ENCODE results near the gene SLC7A6OS. TPM values are rescaled to one million over a fixed set of nuclear protein-coding genes. Genes with fewer than 3 reads are reported as not detected.

The SLC7A6OS gene
- total RNA-seq, 4 donors from 2014 or later: 8.7 to 15.7 (median 11.5) TPM

DNA sequence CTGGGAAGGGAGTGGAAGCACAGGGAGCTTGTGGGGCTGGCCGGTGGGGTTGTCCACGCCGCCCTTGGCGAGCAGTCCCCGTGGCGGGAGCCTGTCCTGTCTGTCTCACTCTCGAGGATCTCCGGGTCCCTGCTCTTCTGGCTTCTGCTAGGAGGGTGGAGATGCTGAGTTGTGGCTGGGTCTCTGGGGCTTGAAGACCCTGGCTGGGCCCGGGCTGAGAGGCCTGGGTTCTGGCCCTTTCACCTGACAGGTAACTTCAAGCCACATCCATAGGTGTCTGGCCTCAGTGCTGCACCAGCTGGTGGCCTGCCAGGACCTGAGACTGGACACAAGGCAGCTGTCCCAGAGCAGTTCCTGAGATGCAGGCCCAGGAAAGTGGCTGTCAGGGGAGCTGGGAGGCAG, 46.8 kb upstream of the SLC7A6OS start:
- Histone ChIP-seq H3K4me1 (peaks cover 0 to 18% (median 0%) of the 10 kb centered on the region in 4 donors), H3K27me3 (no peaks in the 10 kb centered on the region), H3K27ac (replicated peaks in 1 of 4) (no peak overlapping the region), H3K36me3 (peaks cover 44 to 77% (median 74%) of the 10 kb centered on the region in 4 donors), H3K4me3 (no peak overlapping the region), H3K9me3 (no peaks in the 10 kb centered on the region)
- intact Hi-C loops (cut with DNase I): no loop called here
- TF ChIP-seq, protein P1, sequence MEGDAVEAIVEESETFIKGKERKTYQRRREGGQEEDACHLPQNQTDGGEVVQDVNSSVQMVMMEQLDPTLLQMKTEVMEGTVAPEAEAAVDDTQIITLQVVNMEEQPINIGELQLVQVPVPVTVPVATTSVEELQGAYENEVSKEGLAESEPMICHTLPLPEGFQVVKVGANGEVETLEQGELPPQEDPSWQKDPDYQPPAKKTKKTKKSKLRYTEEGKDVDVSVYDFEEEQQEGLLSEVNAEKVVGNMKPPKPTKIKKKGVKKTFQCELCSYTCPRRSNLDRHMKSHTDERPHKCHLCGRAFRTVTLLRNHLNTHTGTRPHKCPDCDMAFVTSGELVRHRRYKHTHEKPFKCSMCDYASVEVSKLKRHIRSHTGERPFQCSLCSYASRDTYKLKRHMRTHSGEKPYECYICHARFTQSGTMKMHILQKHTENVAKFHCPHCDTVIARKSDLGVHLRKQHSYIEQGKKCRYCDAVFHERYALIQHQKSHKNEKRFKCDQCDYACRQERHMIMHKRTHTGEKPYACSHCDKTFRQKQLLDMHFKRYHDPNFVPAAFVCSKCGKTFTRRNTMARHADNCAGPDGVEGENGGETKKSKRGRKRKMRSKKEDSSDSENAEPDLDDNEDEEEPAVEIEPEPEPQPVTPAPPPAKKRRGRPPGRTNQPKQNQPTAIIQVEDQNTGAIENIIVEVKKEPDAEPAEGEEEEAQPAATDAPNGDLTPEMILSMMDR (IDR thresholded peaks at IDR 0.05): no peak
- no peak for TF ChIP-seq POLR2A (IDR thresholded peaks at IDR 0.05; ENCODE audit: low read depth)
- TF ChIP-seq POLR2AphosphoS5 (IDR thresholded peaks at IDR 0.05): no peak
- no peak for TF ChIP-seq EP300 (IDR thresholded peaks at IDR 0.05)
- 98% methylated on average over 8 of the region's 9 CpGs for WGBS
- DNase-seq (ENCODE audit: extremely low spot score): no peak

DNA sequence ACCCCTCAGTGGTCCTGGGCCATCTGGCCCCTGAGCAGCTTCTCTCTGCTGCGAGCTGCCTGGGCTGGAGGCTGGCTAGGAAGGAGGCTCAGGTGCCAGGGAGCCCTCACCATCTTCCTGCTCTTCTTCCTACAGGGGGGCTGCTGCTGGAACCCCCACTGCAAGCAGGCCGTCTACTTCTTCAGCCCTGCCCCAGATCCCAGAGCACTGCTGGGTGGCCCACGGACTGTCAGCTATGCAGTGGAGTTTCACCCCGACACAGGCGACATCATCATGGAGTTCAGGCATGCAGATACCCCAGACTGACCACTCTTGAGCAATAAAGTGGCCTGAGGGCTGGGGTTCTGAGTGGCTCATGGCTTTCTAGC, 46.2 kb upstream of the SLC7A6OS start:
- 94% methylated on average over 4 of the region's 5 CpGs for WGBS
- peaks cover 49 to 83% (median 80%) of the 10 kb centered on the region in 4 donors for H3K36me3 ChIP-seq
- intact Hi-C loops (cut with DNase I): no loop called here

DNA sequence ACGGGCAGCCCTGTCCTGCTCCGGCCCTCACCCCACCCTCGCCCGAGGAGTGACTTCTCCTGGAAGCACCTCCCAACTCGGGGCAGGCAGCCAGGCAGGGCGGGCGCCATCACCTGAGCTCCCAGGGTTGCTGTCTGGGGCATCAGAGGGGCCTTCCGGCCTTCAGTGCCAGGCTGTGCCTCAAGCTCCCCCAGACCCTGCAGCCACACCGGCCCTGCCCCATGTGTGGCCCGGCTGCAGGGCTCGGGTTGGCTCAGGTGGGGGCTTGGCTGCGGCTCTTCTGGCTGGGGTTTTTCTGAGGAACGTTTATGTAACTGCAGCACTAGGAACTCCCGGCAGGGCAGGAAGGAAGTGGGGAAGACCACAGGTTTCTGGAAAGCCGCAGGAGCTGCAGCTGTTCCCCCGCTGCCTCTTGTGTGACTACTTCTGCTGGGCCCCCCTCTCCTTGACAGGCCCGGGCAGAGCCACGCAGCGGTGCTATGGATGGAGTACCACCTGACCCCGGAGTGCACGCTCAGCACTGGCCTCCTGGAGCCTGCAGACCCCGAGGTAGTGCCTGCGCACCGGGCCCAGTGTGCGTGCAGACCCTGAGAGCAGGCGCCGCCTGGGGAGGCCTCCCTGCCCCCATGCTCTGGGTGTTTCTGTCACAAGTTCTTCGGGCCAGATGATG, 45.6 kb upstream of the SLC7A6OS start:
- H3K27me3 ChIP-seq: no peaks in the 10 kb centered on the region
- H3K4me1 ChIP-seq: peaks cover 0 to 15% (median 0%) of the 10 kb centered on the region in 4 donors
- no peak overlapping the region for H3K4me3 ChIP-seq
- TF ChIP-seq, protein P1 (IDR thresholded peaks at IDR 0.05): no peak
- no peak for TF ChIP-seq EP300 (IDR thresholded peaks at IDR 0.05)
- no peak for TF ChIP-seq POLR2A (IDR thresholded peaks at IDR 0.05; ENCODE audit: low read depth)
- no peak for TF ChIP-seq POLR2AphosphoS5 (IDR thresholded peaks at IDR 0.05)
- H3K27ac ChIP-seq (replicated peaks in 1 of 4): no peak overlapping the region
- no peaks in the 10 kb centered on the region for H3K9me3 ChIP-seq
- intact Hi-C loops (cut with DNase I): no loop called here
- no peak for DNase-seq (ENCODE audit: extremely low spot score)
- H3K36me3 ChIP-seq: peaks cover 50 to 88% (median 85%) of the 10 kb centered on the region in 4 donors
- WGBS: 69% methylated on average over 19 of the region's 28 CpGs

More for the DNA sequence above, 46.2 kb upstream of the SLC7A6OS start:
- TF ChIP-seq, protein P1 (IDR thresholded peaks at IDR 0.05): no peak
- TF ChIP-seq POLR2A (IDR thresholded peaks at IDR 0.05; ENCODE audit: low read depth) (no peak), POLR2AphosphoS5 (IDR thresholded peaks at IDR 0.05) (no peak), EP300 (IDR thresholded peaks at IDR 0.05) (no peak)
- Histone ChIP-seq H3K27ac (replicated peaks in 1 of 4) (no peak overlapping the region), H3K9me3 (no peaks in the 10 kb centered on the region), H3K4me3 (no peak overlapping the region), H3K4me1 (peaks cover 0 to 15% (median 0%) of the 10 kb centered on the region in 4 donors), H3K27me3 (no peaks in the 10 kb centered on the region)
- DNase-seq (ENCODE audit: extremely low spot score): no peak

- H3K27me3 ChIP-seq: no peaks in the 10 kb centered on the region
- WGBS: 75% methylated on average over 17 of the region's 28 CpGs
These were observed 44.9 kb upstream of the SLC7A6OS start for GRCh38 chr16:68355447-68356248.

More at GRCh38 chr16:68355447-68356248, 44.9 kb upstream of the SLC7A6OS start:
- intact Hi-C loops (cut with DNase I): no loop called here
- Histone ChIP-seq H3K4me1 (peaks cover 0 to 15% (median 0%) of the 10 kb centered on the region in 4 donors), H3K27ac (replicated peaks in 1 of 4) (no peak overlapping the region), H3K36me3 (peaks cover 54 to 92% (median 91%) of the 10 kb centered on the region in 4 donors), H3K9me3 (no peaks in the 10 kb centered on the region), H3K4me3 (no peak overlapping the region)
- no peak for DNase-seq (ENCODE audit: extremely low spot score)
- TF ChIP-seq EP300 (IDR thresholded peaks at IDR 0.05): no peak
- TF ChIP-seq, protein P1 (IDR thresholded peaks at IDR 0.05): no peak
- TF ChIP-seq POLR2AphosphoS5 (IDR thresholded peaks at IDR 0.05): no peak
- no peak for TF ChIP-seq POLR2A (IDR thresholded peaks at IDR 0.05; ENCODE audit: low read depth)
